GM06990 (cell line): ENCODE data around the gene SCAPER.
"Not testable (repeated sequence)": the region's sequence is repeated elsewhere in the genome, so short reads cannot be mapped to it uniquely, and the experiment has no call there.

Experiments
- DNase-seq: peaks from one replicate; pipeline ENCODE4 v3.0.0-alpha.2; 2011; ENCODE audit not compliant: insufficient read length; ENCODE audit errors: extremely low read depth
- H3K27me3 ChIP-seq: replicated peaks from 2 replicates; pipeline ENCODE4 v1.6.0; 2011; ENCODE audit warnings: low read length; ENCODE audit not compliant: control insufficient read depth, insufficient read depth
- H3K36me3 ChIP-seq: 2 replicates; pipeline ENCODE4 v1.5.1; 2011; ENCODE audit warnings: low read length; ENCODE audit not compliant: control insufficient read depth, insufficient read depth
- H3K4me3 ChIP-seq: replicated peaks from 2 replicates; pipeline ENCODE4 v1.5.1; 2011; ENCODE audit warnings: low read depth, mild to moderate bottlenecking, control low read depth, low read length
- TF ChIP-seq, protein P1 (sequence below): IDR thresholded peaks from 2 replicates; pipeline ENCODE4 v1.5.1; 2011; ENCODE audit warnings: low read length, control low read depth, mild to moderate bottlenecking, inconsistent platforms; ENCODE audit not compliant: insufficient read depth, poor library complexity, severe bottlenecking

The SCAPER gene

DNA sequence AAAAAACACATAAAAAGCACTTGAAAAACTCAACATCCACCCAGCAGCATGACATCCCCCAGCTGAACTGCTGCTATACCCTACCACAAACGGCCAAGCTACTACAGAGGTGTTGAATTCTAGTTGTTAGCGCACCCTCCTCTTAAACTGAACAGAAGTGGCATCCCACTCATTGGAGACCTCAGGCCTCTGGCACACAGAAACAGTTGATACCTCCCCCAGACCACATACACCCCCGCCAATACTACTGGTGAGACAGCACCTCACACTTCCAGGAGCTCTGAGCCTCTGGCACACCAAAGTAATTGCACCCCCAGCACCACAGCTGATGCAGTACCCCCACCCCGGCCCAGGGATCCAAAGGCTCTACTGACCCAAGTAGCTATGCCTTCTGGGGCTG, 190.2 kb downstream of the SCAPER start:
- Histone ChIP-seq H3K4me3 (no peak overlapping the region), H3K36me3 (no peaks in the 10 kb centered on the region; the same call in 1 of the 2 replicates), H3K27me3 (no peaks in the 10 kb centered on the region)
- TF ChIP-seq, protein P1, sequence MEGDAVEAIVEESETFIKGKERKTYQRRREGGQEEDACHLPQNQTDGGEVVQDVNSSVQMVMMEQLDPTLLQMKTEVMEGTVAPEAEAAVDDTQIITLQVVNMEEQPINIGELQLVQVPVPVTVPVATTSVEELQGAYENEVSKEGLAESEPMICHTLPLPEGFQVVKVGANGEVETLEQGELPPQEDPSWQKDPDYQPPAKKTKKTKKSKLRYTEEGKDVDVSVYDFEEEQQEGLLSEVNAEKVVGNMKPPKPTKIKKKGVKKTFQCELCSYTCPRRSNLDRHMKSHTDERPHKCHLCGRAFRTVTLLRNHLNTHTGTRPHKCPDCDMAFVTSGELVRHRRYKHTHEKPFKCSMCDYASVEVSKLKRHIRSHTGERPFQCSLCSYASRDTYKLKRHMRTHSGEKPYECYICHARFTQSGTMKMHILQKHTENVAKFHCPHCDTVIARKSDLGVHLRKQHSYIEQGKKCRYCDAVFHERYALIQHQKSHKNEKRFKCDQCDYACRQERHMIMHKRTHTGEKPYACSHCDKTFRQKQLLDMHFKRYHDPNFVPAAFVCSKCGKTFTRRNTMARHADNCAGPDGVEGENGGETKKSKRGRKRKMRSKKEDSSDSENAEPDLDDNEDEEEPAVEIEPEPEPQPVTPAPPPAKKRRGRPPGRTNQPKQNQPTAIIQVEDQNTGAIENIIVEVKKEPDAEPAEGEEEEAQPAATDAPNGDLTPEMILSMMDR: no peak
- no peak for DNase-seq

- Histone ChIP-seq H3K36me3 (no peaks in the 10 kb centered on the region; the same call in 1 of the 2 replicates), H3K27me3 (no peaks in the 10 kb centered on the region), H3K4me3 (no peak overlapping the region)
- DNase-seq: peak; percentile 64
- TF ChIP-seq, protein P1: no peak
Measured at GRCh38 chr15:76711351-76711827, 193.8 kb downstream of the SCAPER start.

DNA sequence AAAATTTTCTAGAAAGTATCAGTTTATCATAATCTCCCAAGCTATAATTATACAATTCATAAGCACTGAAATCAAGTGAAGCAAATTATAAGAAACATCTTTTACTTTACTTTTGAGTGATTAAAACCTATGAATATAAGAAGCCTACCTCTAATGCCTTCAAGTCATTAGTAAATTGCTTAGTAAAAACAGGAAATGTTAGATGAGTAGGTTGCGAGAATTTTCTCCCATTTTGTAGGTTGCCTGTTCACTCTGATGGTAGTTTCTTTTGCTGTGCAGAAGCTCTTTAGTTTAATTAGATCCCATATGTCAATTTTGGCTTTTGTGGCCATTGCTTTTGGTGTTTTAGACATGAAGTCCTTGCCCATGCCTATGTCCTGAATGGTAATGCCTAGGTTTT, 201.1 kb downstream of the SCAPER start:
- DNase-seq: peak; percentile 27
- H3K4me3 ChIP-seq, H3K27me3 ChIP-seq, H3K36me3 ChIP-seq: not testable (repeated sequence)

- H3K36me3 ChIP-seq: peaks cover 3% of the 10 kb centered on the region
- TF ChIP-seq, protein P1: no peak
- DNase-seq: no peak
- H3K4me3 ChIP-seq: no peak overlapping the region
- no peaks in the 10 kb centered on the region for H3K27me3 ChIP-seq
Measured at GRCh38 chr15:76696840-76697239, 208.3 kb downstream of the SCAPER start.

DNA sequence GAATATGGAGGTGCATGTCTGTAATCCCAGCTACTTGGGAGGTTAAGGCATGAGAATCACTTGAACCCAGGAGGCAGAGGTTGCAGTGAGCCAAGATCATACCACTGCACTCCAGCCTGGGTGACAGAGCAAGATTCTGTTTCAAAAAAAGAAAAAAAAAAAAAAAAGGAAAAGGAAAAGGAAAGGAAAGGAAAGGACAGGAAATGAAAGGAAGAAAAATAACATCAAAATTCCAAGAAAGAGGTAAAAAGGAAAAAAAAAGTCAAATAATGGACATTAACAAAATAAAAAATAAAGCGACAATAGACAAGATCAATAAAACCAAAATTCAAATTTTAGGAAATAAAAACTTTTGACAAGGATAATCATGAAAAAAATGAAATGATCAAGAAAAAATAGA, 212.6 kb downstream of the SCAPER start:
- H3K4me3 ChIP-seq, H3K27me3 ChIP-seq, H3K36me3 ChIP-seq, DNase-seq: not testable (repeated sequence)

DNA sequence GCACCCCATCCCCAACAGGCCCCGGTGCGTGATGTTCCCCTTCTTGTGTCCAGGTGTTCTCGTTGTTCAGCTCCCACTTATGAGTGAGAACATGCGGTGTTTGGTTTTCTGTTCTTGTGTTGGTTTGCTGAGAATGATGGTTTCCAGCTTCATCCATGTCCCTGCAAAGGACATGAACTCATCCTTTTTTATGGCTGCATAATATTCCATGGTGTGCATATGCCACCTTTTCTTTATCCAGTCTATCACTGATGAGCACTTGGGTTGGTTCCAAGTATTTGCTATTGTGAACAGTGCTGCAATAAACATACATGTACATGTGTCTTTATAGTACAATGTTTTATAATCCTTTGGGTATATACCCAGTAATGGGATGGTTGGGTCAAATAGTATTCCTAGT, 217.5 kb downstream of the SCAPER start:
- H3K4me3 ChIP-seq, H3K36me3 ChIP-seq, H3K27me3 ChIP-seq, DNase-seq: not testable (repeated sequence)

- Histone ChIP-seq H3K4me3 (no peak overlapping the region), H3K36me3 (no peaks in the 10 kb centered on the region), H3K27me3 (no peaks in the 10 kb centered on the region)
- TF ChIP-seq, protein P1: no peak
- DNase-seq: no peak
Measured at GRCh38 chr15:76684002-76684401, 221.1 kb downstream of the SCAPER start.
